Ovary (tissue), 9 donors: Measurements from ENCODE around the gene AMOT. TPM values are rescaled to one million over a fixed set of nuclear protein-coding genes. Genes with fewer than 3 reads are reported as not detected.

Experiments used
- DNase-seq, 5 donors: peaks; one replicate each; pipeline ENCODE4 v3.0.0-alpha.2; 2019 to 2020
- H3K27ac ChIP-seq, 2 donors: fragments of 200-600 bp; one replicate each; pipeline versions ENCODE4 v1.5.1 to v1.8.0; 2019 to 2022
- H3K27me3 ChIP-seq: fragments of 200-600 bp; one replicate; pipeline ENCODE4 v1.8.0; 2022
- H3K36me3 ChIP-seq: fragments of 200-600 bp; sonication (generic); one replicate; pipeline ENCODE4 v1.5.1; 2019
- H3K4me1 ChIP-seq: one replicate; pipeline ENCODE4 v1.8.1; 2013; ENCODE audit warnings: mild to moderate bottlenecking, moderate library complexity; ENCODE audit not compliant: insufficient read depth
- H3K4me3 ChIP-seq: fragments of 200-600 bp; sonication (generic); one replicate; pipeline ENCODE4 v1.5.1; 2017
- H3K9me3 ChIP-seq, 2 donors: fragments of 200-600 bp in 1 of 2; sonication (generic) in 1 of 2; one replicate each; pipeline versions ENCODE4 v1.5.1 to v1.8.1; 2013 to 2019; ENCODE audit warnings: mild to moderate bottlenecking in 1 of 2, moderate library complexity in 1 of 2
- CTCF ChIP-seq, 3 donors: fragments of 450-650 bp in 2 of 3; fragments of 200-600 bp in 1 of 3; IDR thresholded peaks; one replicate each; pipeline versions ENCODE4 v1.5.1 to v1.8.0; 2016 to 2022; ENCODE audit warnings: antibody characterized with exemption in 3 of 3, mild to moderate bottlenecking in 1 of 3
- EP300 ChIP-seq: sonication (generic); formaldehyde crosslinking; IDR thresholded peaks from one replicate; pipeline ENCODE4 v1.6.1; 2017; ENCODE audit warnings: antibody characterized with exemption
- POLR2A ChIP-seq: fragments of 450-650 bp; IDR thresholded peaks from one replicate; pipeline ENCODE4 v1.6.1; 2017; ENCODE audit warnings: antibody characterized with exemption, mild to moderate bottlenecking, moderate library complexity
- WGBS, 3 donors: extraction: QIAGEN DNeasy Blood & Tissue Kit in 1 of 3; methylation state at CpG; one replicate each; pipeline versions ENCODE4 v1.1.5 to v1.1.7; 2013 to 2017; 5-methylcytosine and 5-hydroxymethylcytosine counted together
- intact Hi-C, 4 donors: fragments of 100-400 bp; cut with DNase I; formaldehyde crosslinking; loops; one replicate each; pipeline versions ENCODE4 v1.11.0 to v1.15.1; 2022 to 2023
- polyA plus RNA-seq, 2 donors: library from polyadenylated mRNA; stranded (reverse); fragments of 200-250 nt in 1 of 2; fragments of 350-450 nt in 1 of 2; fragmentation: Illumina TruSeq in 1 of 2; extraction: RNeasy Lipid Tissue Mini Kit (QIAGEN cat#74804) in 1 of 2; gene quantifications; one replicate each; pipeline ENCODE4 v1.2.3, GENCODE V29; 2013 to 2014
- small RNA-seq: library from RNA; depleted of rRNA; stranded (forward); fragments of <200 nt; gene quantifications from one replicate; pipeline ENCODE3, GENCODE V24; 2016
- total RNA-seq, 7 donors: library from RNA; depleted of rRNA in 2 of 7; stranded (reverse); fragments of >200 nt in 2 of 7; fragmentation: NEBNext Ultra II Directional in 3 of 7; extraction: Animal tissue kit (Norgen Biotek cat#: 25700) in 3 of 7; gene quantifications; one replicate each; pipeline versions ENCODE4 v1.1.0 to v1.2.4, GENCODE V29; 2016 to 2023
- donor health status: DM: no; HTN: no; CAD: no; lungs with moderate emphysema.
- donor health status: DM: no; HTN: no; CAD: no.
- donor health status: Bipolar disorder and iron deficiency.
- donor health status: DM: yes; HTN: yes; CAD: no.
- donor health status: DM: no; HTN: no; CAD: no.
- donor health status: DM: yes; HTN: yes; CAD: no.

AMOT gene
- total and polyA plus RNA-seq, 9 donors = 3.2 to 38.5 (median 16.7) TPM

DNA sequence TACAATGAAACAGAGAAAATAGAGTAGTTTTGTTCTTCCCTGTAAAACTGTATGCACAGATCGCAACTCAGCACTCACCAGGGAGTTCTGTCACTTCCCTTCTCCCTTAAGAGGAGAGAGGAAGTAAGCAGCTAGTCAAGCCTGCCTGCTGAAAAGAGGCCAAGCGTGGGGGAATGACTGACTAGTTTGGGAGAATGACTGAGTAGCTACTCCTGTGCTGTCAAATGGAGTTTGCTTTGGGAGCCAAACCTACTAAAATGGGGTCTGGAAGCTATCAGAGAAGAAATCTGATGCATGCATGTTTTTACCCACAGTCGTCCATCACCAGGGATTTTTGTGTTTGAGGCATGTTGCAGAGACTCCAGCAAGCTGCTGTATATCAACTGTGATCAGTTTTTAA, 106.3 kb downstream of the AMOT start:
- no peak for TF ChIP-seq POLR2A
- intact Hi-C loops = no loop called here
- DNase-seq = no peak

DNA sequence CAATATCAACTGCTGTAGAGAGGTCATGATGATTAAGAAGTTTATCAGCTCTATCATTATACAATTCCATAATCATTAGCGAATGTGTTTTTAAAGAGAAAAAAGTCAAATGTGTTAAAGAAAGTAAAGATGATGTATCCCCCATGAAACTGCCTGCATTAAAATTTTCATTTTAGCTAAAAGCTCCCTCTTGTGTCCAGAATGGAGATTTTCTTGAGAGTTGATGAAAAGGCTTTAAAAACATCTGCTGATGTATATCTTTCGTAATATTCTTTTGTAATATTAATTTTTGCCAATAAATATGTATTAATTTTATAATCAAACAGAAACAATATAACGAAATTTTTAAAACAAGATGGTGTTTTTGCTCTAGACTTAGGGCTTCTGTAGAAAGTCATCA, 108.8 kb downstream of the AMOT start:
- no peaks in the 10 kb centered on the region for H3K9me3 ChIP-seq
- 42 to 47% (median 47%) methylated on average over 3 of the region's 3 CpGs for WGBS, 3 donors
- DNase-seq = no peak
- TF ChIP-seq EP300 (no peak), CTCF (IDR thresholded peaks at IDR 0.05) (no peak), POLR2A (no peak)
- H3K4me3 ChIP-seq = no peak overlapping the region
- no peaks in the 10 kb centered on the region for H3K27me3 ChIP-seq
- intact Hi-C loops = no loop called here
- no peaks in the 10 kb centered on the region for H3K36me3 ChIP-seq
- no peak overlapping the region for H3K27ac ChIP-seq
- no peaks in the 10 kb centered on the region for H3K4me1 ChIP-seq

More for the DNA sequence above, 106.3 kb downstream of the AMOT start:
- H3K27ac ChIP-seq = no peak overlapping the region
- H3K9me3 ChIP-seq = no peaks in the 10 kb centered on the region
- no peak overlapping the region for H3K4me3 ChIP-seq
- H3K27me3 ChIP-seq = no peaks in the 10 kb centered on the region
- H3K4me1 ChIP-seq = no peaks in the 10 kb centered on the region
- H3K36me3 ChIP-seq = no peaks in the 10 kb centered on the region
- 21 to 25% (median 24%) methylated on average over 3 of the region's 3 CpGs for WGBS, 3 donors

Small RNA genes within 50 kb of the gene (small RNA-seq; reads per million reads assigned to genes)
- not detected for gene RN7SL266P

Other genes with a start within 250 kb of the AMOT start
- under 1 TPM in 5 of 7 donors, not detected in 2; 0.27 to 0.66 (median 0.32) TPM for gene LHFPL1, start 160.9 kb downstream of the AMOT start, total RNA-seq
- under 1 TPM; 0.10 to 0.45 TPM for gene LHFPL1, start 160.9 kb downstream of the AMOT start, polyA plus RNA-seq